Measurements from ENCODE around the gene GNAI2.
"Not testable (repeated sequence)": the region's sequence is repeated elsewhere in the genome, so short reads cannot be mapped to it uniquely, and the experiment has no call there.

The GNAI2 gene

GRCh38 chr3:50205413-50206276 lies 30.4 kb upstream of the GNAI2 start:
- DNase-seq: no peak

GRCh38 chr3:50207359-50208042 lies 28.5 kb upstream of the GNAI2 start:
- DNase-seq: no peak

- DNase-seq: no peak
These were observed 27.2 kb upstream of the GNAI2 start for GRCh38 chr3:50208677-50209344.

GRCh38 chr3:50210176-50210509 lies 25.9 kb upstream of the GNAI2 start:
- DNase-seq: no peak

- DNase-seq: no peak
These were observed 25.3 kb upstream of the GNAI2 start for GRCh38 chr3:50210510-50211367.

GRCh38 chr3:50211368-50211717 lies 24.7 kb upstream of the GNAI2 start:
- DNase-seq: not testable (repeated sequence)

GRCh38 chr3:50211930-50212329 lies 24.1 kb upstream of the GNAI2 start:
- peak; percentile 6 for DNase-seq

- DNase-seq: no peak
These were observed 23.5 kb upstream of the GNAI2 start for GRCh38 chr3:50212502-50212901.

- no peak for DNase-seq
These were observed 23.0 kb upstream of the GNAI2 start for GRCh38 chr3:50212971-50213370.

GRCh38 chr3:50213373-50213772 lies 22.6 kb upstream of the GNAI2 start:
- DNase-seq: no peak

- DNase-seq: no peak
These were observed 21.2 kb upstream of the GNAI2 start for GRCh38 chr3:50214824-50215223.

- no peak for DNase-seq
These were observed 20.5 kb upstream of the GNAI2 start for GRCh38 chr3:50215529-50215928.

GRCh38 chr3:50217681-50218080 lies 18.3 kb upstream of the GNAI2 start:
- no peak for DNase-seq

GRCh38 chr3:50218448-50218847 lies 17.6 kb upstream of the GNAI2 start:
- no peak for DNase-seq

- DNase-seq: no peak
These were observed 16.7 kb upstream of the GNAI2 start for GRCh38 chr3:50219285-50219684.

- no peak for DNase-seq
These were observed 15.9 kb upstream of the GNAI2 start for GRCh38 chr3:50220109-50220508.

- DNase-seq: no peak
These were observed 15.0 kb upstream of the GNAI2 start for GRCh38 chr3:50221051-50221410.

GRCh38 chr3:50221411-50222168 lies 14.4 kb upstream of the GNAI2 start:
- no peak for DNase-seq

- DNase-seq: no peak
These were observed 13.9 kb upstream of the GNAI2 start for GRCh38 chr3:50222169-50222528.

GRCh38 chr3:50224639-50225038 lies 11.4 kb upstream of the GNAI2 start:
- DNase-seq: no peak

GRCh38 chr3:50226888-50227389 lies 9.1 kb upstream of the GNAI2 start:
- peak; percentile 37 for DNase-seq
